AG09309 (cell line): ENCODE measurements around the gene DDI1.
"Not testable (repeated sequence)": the region's sequence is repeated elsewhere in the genome, so short reads cannot be mapped to it uniquely, and the experiment has no call there.

Experiments
- DNase-seq: peaks from one replicate; pipeline ENCODE4 v3.0.0-alpha.2; 2010; ENCODE audit warnings: low read depth
- H3K4me3 ChIP-seq: 2 replicates; pipeline ENCODE4 v1.5.1; 2011; ENCODE audit warnings: mild to moderate bottlenecking, low read depth, low read length, moderate library complexity; ENCODE audit not compliant: control insufficient read depth
- CTCF ChIP-seq: IDR thresholded peaks from 2 replicates; pipeline ENCODE4 v1.5.1; 2011; ENCODE audit warnings: mild to moderate bottlenecking, low read depth, low read length, inconsistent platforms; ENCODE audit not compliant: insufficient read depth, control insufficient read depth; ENCODE audit errors: missing control alignments

DDI1 gene

GRCh38 chr11:104033134-104033533 lies 3.3 kb upstream of the DDI1 start:
- no peak overlapping the region for H3K4me3 ChIP-seq
- DNase-seq = no peak
- no peak for TF ChIP-seq CTCF

- no peak overlapping the region for H3K4me3 ChIP-seq
- no peak for TF ChIP-seq CTCF
- no peak for DNase-seq
These were observed 2.9 kb upstream of the DDI1 start for GRCh38 chr11:104033561-104033960.

GRCh38 chr11:104036995-104037394 lies 555 bp downstream of the DDI1 start:
- no peak overlapping the region for H3K4me3 ChIP-seq
- DNase-seq = no peak
- TF ChIP-seq CTCF = no peak

GRCh38 chr11:104041792-104042191 lies 5.4 kb downstream of the DDI1 start:
- TF ChIP-seq CTCF = no peak
- H3K4me3 ChIP-seq = no peak overlapping the region
- DNase-seq = no peak

- TF ChIP-seq CTCF = no peak
- H3K4me3 ChIP-seq = no peak overlapping the region
- DNase-seq = no peak
These were observed 6.7 kb downstream of the DDI1 start for GRCh38 chr11:104043142-104043541.

GRCh38 chr11:104043678-104044239 lies 7.3 kb downstream of the DDI1 start:
- no peak for TF ChIP-seq CTCF
- H3K4me3 ChIP-seq = no peak overlapping the region
- DNase-seq = no peak

GRCh38 chr11:104046331-104046730 lies 9.9 kb downstream of the DDI1 start:
- no peak for DNase-seq
- no peak overlapping the region for H3K4me3 ChIP-seq
- TF ChIP-seq CTCF = no peak

GRCh38 chr11:104046858-104047257 lies 10.4 kb downstream of the DDI1 start:
- DNase-seq, H3K4me3 ChIP-seq: not testable (repeated sequence)
